ENCODE results near the gene NF2.

GRCh38 chr22:29734406-29734805 lies 131.0 kb downstream of the NF2 start:
- no peak for TF ChIP-seq ZFP30 (CRISPR knock-in tag; IDR thresholded peaks at IDR 0.05)
- TF ChIP-seq PATZ1 (CRISPR knock-in tag; IDR thresholded peaks at IDR 0.05; ENCODE audit: borderline replicate concordance), result no peak
- no peak for TF ChIP-seq ARNTL (CRISPR knock-in tag; IDR thresholded peaks at IDR 0.05; ENCODE audit: borderline replicate concordance, low read depth)
- TF ChIP-seq ESRRG (CRISPR knock-in tag; IDR thresholded peaks at IDR 0.05), result no peak
- TF ChIP-seq CREB5 (CRISPR knock-in tag; IDR thresholded peaks at IDR 0.05; ENCODE audit: low read depth), result no peak
- no peak for TF ChIP-seq POU6F1 (CRISPR knock-in tag; IDR thresholded peaks at IDR 0.05; ENCODE audit: borderline replicate concordance, low read depth)
- TF ChIP-seq TSHZ2 (CRISPR knock-in tag; IDR thresholded peaks at IDR 0.05), result no peak

Data from SK-N-SH treated with all-trans-retinoic acid at 6 μM for 48 hours (cell line).